ENCODE measurements around the gene SLC25A30. TPM values are rescaled to one million over a fixed set of nuclear protein-coding genes. Genes with fewer than 3 reads are reported as not detected.
A peak's percentile ranks its signal among the peaks of the same experiment; 100 is the strongest.

SLC25A30 gene
- total and polyA plus RNA-seq, 4 donors = 12.3 to 31.9 (median 21.8) TPM

DNA sequence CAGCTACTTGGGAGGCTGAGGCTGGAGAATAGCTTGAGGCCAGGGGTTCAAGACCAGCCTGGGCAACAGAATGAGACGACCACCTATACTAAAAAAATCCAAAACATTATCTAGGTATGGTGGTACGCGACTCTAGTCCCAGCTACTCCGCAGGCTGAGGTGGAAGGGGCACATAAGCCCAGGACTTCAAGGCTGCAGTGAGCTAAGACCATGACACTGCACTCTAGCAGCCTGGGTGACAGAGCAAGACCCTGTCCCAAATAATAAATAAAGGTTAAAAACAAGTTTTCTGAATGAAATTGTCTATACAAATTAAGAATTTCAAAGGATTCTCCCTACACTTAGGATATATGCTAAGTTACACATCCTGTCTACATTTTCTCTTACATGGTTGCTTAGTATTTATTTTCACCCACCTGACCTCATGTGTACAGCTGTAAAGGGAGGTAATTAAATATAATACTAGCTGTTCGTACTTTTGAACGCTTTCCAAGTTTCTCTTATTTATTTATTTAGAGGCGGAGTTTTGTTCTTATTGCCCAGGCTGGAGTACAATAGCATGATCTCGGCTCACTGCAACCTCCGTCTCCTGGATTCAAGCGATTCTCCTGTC lies 1.6 kb downstream of the SLC25A30 start:
- no peak for DNase-seq
- Histone ChIP-seq H3K36me3 (ENCODE audit: control insufficient read depth in 1 of 2, insufficient read depth in 2 of 2, low read length in 1 of 2) (no peaks in the 10 kb centered on the region), H3K27ac (ENCODE audit: low read depth in 1 of 2, low read length in 2 of 2) (no peak overlapping the region), H3K9me3 (ENCODE audit: control insufficient read depth, low read length) (no peaks in the 10 kb centered on the region), H3K27me3 (ENCODE audit: control insufficient read depth in 1 of 2, insufficient read depth in 2 of 2, low read length in 1 of 2) (no peaks in the 10 kb centered on the region), H3K4me3 (ENCODE audit: low read length in 2 of 2) (peak overlapping the region in 1 of 2 donors; percentile 71), H3K4me1 (ENCODE audit: control insufficient read depth in 1 of 2, insufficient read depth in 2 of 2, low read length in 2 of 2) (no peaks in the 10 kb centered on the region)
- WGBS, 2 donors = 45 to 52% methylated on average over 10 of the region's 10 CpGs
- no peak for ATAC-seq (ENCODE audit: low FRiP score)
- intact Hi-C loops (cut with DNase I) = loop anchor here in 1 of 2 donors (5.0 kb wide), 1 partner anchor 46 kb away; the partner anchor contains the start of gene COG3

DNA sequence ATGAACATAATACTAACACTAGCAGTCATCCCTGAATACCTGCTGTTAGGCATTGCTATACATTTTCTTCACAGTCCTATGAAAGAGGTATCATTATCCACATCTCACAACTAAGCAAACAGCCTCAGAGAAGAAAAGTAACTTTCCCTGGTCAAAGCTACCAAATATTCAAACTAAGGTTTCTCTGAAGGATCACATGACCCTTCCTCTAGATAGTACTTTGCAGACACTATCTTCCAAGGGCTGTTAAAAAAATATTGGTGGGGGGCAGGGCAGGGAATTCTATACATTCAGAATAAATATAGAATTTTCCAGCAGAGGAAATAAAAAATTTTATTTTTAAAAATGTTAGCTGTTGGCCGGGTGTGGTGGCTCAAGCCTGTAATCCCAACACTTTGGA lies 3.1 kb downstream of the SLC25A30 start:
- Histone ChIP-seq H3K4me3 (ENCODE audit: low read length in 2 of 2) (peak overlapping the region; percentile 41 to 52), H3K27me3 (ENCODE audit: control insufficient read depth in 1 of 2, insufficient read depth in 2 of 2, low read length in 1 of 2) (no peaks in the 10 kb centered on the region), H3K9me3 (ENCODE audit: control insufficient read depth, low read length) (no peaks in the 10 kb centered on the region), H3K4me1 (ENCODE audit: control insufficient read depth in 1 of 2, insufficient read depth in 2 of 2, low read length in 2 of 2) (no peaks in the 10 kb centered on the region), H3K36me3 (ENCODE audit: control insufficient read depth in 1 of 2, insufficient read depth in 2 of 2, low read length in 1 of 2) (no peaks in the 10 kb centered on the region), H3K27ac (ENCODE audit: low read depth in 1 of 2, low read length in 2 of 2) (no peak overlapping the region)
- intact Hi-C loops (cut with DNase I) = loop anchor here in 1 of 2 donors (5.0 kb wide), 1 partner anchor 47 kb away; the partner anchor contains the start of gene COG3
- 60 to 70% methylated on average over 1 of the region's 1 CpG for WGBS, 2 donors
- DNase-seq = no peak
- no peak for ATAC-seq (ENCODE audit: low FRiP score)

DNA sequence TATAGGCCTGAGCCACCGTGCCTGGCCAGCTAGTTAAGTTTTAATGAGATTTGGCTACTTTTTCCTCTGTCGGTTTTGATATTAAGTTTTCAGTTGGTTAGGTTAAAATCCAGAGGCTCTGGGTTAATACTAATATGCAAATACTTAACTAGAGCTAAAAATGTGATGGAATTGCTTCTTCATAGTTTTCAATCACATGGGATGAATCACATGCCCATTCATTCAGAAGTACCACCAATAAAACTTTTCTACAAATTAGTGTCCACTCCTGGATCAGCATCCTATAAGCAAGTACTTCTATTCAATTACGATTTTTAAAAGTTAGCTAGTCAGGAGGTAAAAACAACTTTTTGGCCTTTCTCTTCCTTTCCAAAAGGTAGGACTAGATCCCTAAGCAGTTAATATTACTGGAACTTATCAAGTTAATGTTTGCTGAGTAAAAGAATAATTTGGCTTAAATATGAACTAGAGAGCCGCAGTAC lies 4.3 kb downstream of the SLC25A30 start:
- 65 to 69% methylated on average over 4 of the region's 4 CpGs for WGBS, 2 donors
- ATAC-seq (ENCODE audit: low FRiP score) = no peak
- no peaks in the 10 kb centered on the region for H3K4me1 ChIP-seq (ENCODE audit: control insufficient read depth in 1 of 2, insufficient read depth in 2 of 2, low read length in 2 of 2)

DNA sequence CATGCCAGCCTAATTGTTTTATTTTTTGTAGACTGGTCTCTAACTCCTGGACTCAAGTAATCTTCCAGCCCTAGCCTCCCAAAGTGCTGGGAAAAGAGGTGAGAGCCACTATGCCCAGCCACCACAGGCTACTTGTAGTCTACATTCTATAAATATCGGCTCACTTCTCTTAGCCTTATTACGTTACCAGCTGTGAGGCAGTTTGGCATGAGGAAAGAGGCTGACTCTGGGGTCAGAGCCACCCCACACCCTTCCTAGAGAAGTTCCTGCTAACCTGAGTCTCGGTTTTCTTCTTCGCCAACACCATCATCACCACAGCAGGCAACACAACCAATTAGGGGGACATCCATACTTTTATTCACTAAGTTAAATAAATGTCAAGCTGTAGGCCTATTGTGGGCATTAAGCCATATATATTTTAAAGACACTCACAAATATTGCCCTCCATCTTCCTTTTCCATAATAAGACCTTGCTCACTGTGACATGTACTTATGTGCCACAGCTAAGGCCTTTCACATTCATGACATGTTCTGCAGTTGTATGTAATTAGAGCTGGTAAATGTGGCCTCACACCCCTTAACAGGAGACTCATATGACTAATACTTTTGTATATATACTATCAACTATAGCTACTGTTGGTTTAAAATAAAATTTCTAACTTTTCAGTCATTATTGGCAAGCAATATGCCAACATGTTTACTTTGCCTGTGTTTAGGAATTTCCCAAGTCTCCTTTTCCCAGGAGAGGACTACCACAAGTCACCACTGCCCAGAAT lies 5.7 kb downstream of the SLC25A30 start:
- H3K4me3 ChIP-seq (ENCODE audit: low read length in 2 of 2) = no peak overlapping the region
- no peak overlapping the region for H3K27ac ChIP-seq (ENCODE audit: low read depth in 1 of 2, low read length in 2 of 2)
- DNase-seq (no peak), ATAC-seq (ENCODE audit: low FRiP score) (no peak)
- intact Hi-C loops (cut with DNase I) = no loop called here
- no peaks in the 10 kb centered on the region for H3K9me3 ChIP-seq (ENCODE audit: control insufficient read depth, low read length)
- no peaks in the 10 kb centered on the region for H3K4me1 ChIP-seq (ENCODE audit: control insufficient read depth in 1 of 2, insufficient read depth in 2 of 2, low read length in 2 of 2)
- H3K36me3 ChIP-seq (ENCODE audit: control insufficient read depth in 1 of 2, insufficient read depth in 2 of 2, low read length in 1 of 2) = peaks cover under 1 to 2% of the 10 kb centered on the region in 2 donors
- 72 to 82% methylated on average over 4 of the region's 4 CpGs for WGBS, 2 donors
- no peaks in the 10 kb centered on the region for H3K27me3 ChIP-seq (ENCODE audit: control insufficient read depth in 1 of 2, insufficient read depth in 2 of 2, low read length in 1 of 2)

More for the DNA sequence above, 4.3 kb downstream of the SLC25A30 start:
- no peak for DNase-seq
- H3K36me3 ChIP-seq (ENCODE audit: control insufficient read depth in 1 of 2, insufficient read depth in 2 of 2, low read length in 1 of 2) = no peaks in the 10 kb centered on the region
- intact Hi-C loops (cut with DNase I) = no loop called here
- no peak overlapping the region for H3K4me3 ChIP-seq (ENCODE audit: low read length in 2 of 2)
- H3K9me3 ChIP-seq (ENCODE audit: control insufficient read depth, low read length) = no peaks in the 10 kb centered on the region
- H3K27me3 ChIP-seq (ENCODE audit: control insufficient read depth in 1 of 2, insufficient read depth in 2 of 2, low read length in 1 of 2) = no peaks in the 10 kb centered on the region
- no peak overlapping the region for H3K27ac ChIP-seq (ENCODE audit: low read depth in 1 of 2, low read length in 2 of 2)

DNA sequence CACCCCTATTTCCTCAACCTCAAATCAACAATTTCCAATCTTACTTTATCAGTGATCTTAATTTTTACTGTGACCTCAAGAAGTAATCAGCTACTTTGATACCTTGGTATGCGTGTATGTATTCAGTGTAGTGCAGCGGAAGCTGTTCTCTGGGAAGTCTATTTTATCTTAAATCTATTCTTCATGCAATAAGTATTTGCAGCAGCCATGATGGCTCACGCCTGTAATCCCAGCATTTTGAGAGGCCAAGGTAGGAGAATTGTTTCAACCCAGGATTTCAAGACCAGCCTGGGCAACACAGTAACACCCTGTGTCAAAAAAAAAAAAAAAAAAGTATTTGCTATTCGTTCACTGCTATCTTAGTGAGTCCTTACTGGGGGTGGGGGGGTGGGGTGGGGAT lies 6.5 kb downstream of the SLC25A30 start:
- DNase-seq = no peak
- WGBS, 2 donors = 92 to 93% methylated on average over 4 of the region's 4 CpGs
- Histone ChIP-seq H3K27ac (ENCODE audit: low read depth in 1 of 2, low read length in 2 of 2) (no peak overlapping the region), H3K4me3 (ENCODE audit: low read length in 2 of 2) (no peak overlapping the region), H3K4me1 (ENCODE audit: control insufficient read depth in 1 of 2, insufficient read depth in 2 of 2, low read length in 2 of 2) (no peaks in the 10 kb centered on the region), H3K9me3 (ENCODE audit: control insufficient read depth, low read length) (no peaks in the 10 kb centered on the region), H3K27me3 (ENCODE audit: control insufficient read depth in 1 of 2, insufficient read depth in 2 of 2, low read length in 1 of 2) (no peaks in the 10 kb centered on the region), H3K36me3 (ENCODE audit: control insufficient read depth in 1 of 2, insufficient read depth in 2 of 2, low read length in 1 of 2) (peaks cover 2 to 3% of the 10 kb centered on the region in 2 donors)
- intact Hi-C loops (cut with DNase I) = no loop called here
- ATAC-seq (ENCODE audit: low FRiP score) = no peak

DNA sequence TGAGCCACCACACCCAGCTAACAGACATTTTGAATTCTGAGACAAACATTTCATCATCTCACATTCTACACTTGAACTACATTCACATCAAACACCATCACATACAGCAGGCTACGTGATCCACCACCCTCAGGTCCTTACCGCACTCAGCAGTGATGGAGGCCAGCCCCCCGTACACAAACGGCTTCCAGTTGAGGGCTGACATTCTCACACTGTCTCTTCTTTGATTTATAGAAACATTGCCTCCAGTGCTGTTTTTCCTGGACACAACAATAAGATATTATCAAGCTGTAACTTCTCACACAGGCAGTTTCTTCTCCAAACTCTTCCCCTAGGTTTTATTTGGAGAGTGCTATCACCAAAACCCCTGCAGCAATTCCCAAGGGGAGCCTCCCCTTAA lies 7.0 kb downstream of the SLC25A30 start:
- 74% methylated on average over 4 of the region's 4 CpGs for WGBS, 2 donors
- Histone ChIP-seq H3K36me3 (ENCODE audit: control insufficient read depth in 1 of 2, insufficient read depth in 2 of 2, low read length in 1 of 2) (peaks cover 2 to 3% of the 10 kb centered on the region in 2 donors), H3K9me3 (ENCODE audit: control insufficient read depth, low read length) (no peaks in the 10 kb centered on the region), H3K27me3 (ENCODE audit: control insufficient read depth in 1 of 2, insufficient read depth in 2 of 2, low read length in 1 of 2) (no peaks in the 10 kb centered on the region), H3K4me3 (ENCODE audit: low read length in 2 of 2) (no peak overlapping the region), H3K4me1 (ENCODE audit: control insufficient read depth in 1 of 2, insufficient read depth in 2 of 2, low read length in 2 of 2) (no peaks in the 10 kb centered on the region), H3K27ac (ENCODE audit: low read depth in 1 of 2, low read length in 2 of 2) (no peak overlapping the region)
- DNase-seq (no peak), ATAC-seq (ENCODE audit: low FRiP score) (no peak)
- intact Hi-C loops (cut with DNase I) = no loop called here

DNA sequence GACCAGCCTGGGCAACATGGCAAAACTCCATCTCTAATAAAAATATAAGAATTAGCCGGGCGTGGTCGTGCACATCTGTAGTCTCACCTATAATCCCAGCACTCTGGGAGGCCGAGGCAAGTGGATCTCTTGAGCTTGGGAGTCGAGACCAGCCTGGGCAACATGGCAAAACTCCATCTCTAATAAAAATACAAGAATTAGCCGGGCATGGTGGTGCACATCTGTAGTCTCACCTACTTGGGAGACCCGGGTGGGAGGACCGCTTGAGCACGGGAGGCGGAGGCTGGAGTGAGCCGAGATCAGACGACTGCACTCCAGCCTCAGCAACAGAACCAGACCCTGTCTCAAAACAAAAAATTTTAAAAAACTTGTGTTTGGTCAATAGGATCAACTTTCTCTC lies 7.7 kb downstream of the SLC25A30 start:
- no peaks in the 10 kb centered on the region for H3K27me3 ChIP-seq (ENCODE audit: control insufficient read depth in 1 of 2, insufficient read depth in 2 of 2, low read length in 1 of 2)
- H3K4me3 ChIP-seq (ENCODE audit: low read length in 2 of 2) = no peak overlapping the region
- no peaks in the 10 kb centered on the region for H3K9me3 ChIP-seq (ENCODE audit: control insufficient read depth, low read length)
- no peak overlapping the region for H3K27ac ChIP-seq (ENCODE audit: low read depth in 1 of 2, low read length in 2 of 2)
- intact Hi-C loops (cut with DNase I) = no loop called here
- H3K36me3 ChIP-seq (ENCODE audit: control insufficient read depth in 1 of 2, insufficient read depth in 2 of 2, low read length in 1 of 2) = peaks cover 3 to 4% of the 10 kb centered on the region in 2 donors
- DNase-seq (no peak), ATAC-seq (ENCODE audit: low FRiP score) (no peak)
- no peaks in the 10 kb centered on the region for H3K4me1 ChIP-seq (ENCODE audit: control insufficient read depth in 1 of 2, insufficient read depth in 2 of 2, low read length in 2 of 2)
- WGBS, 2 donors = 94 to 96% methylated on average over 12 of the region's 12 CpGs

DNA sequence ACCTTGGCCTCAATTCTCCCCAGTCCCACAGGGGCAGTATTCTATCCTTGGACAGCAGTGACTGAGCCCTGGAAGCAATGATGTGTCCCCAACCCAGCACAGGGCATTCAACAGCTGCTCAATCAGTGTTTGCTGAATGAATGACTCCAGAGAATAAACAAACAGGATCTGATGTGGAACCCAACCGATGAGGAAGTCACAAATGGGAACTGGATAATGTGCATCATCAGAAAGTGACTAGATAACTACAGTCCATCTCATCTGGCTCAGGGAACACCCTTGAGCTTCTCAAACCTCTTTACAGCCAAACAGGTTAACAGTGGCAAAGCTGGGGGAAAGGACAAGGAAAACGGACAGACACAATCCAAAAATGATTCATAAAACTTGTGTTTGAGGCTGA lies 8.2 kb downstream of the SLC25A30 start:
- DNase-seq = no peak
- WGBS, 2 donors = 77 to 79% methylated on average over 2 of the region's 2 CpGs
- H3K4me3 ChIP-seq (ENCODE audit: low read length in 2 of 2) = no peak overlapping the region
- intact Hi-C loops (cut with DNase I) = no loop called here
- no peaks in the 10 kb centered on the region for H3K27me3 ChIP-seq (ENCODE audit: control insufficient read depth in 1 of 2, insufficient read depth in 2 of 2, low read length in 1 of 2)
- ATAC-seq (ENCODE audit: low FRiP score) = no peak
- H3K4me1 ChIP-seq (ENCODE audit: control insufficient read depth in 1 of 2, insufficient read depth in 2 of 2, low read length in 2 of 2) = no peaks in the 10 kb centered on the region
- peaks cover 3 to 4% of the 10 kb centered on the region in 2 donors for H3K36me3 ChIP-seq (ENCODE audit: control insufficient read depth in 1 of 2, insufficient read depth in 2 of 2, low read length in 1 of 2)
- H3K27ac ChIP-seq (ENCODE audit: low read depth in 1 of 2, low read length in 2 of 2) = no peak overlapping the region
- H3K9me3 ChIP-seq (ENCODE audit: control insufficient read depth, low read length) = no peaks in the 10 kb centered on the region

DNA sequence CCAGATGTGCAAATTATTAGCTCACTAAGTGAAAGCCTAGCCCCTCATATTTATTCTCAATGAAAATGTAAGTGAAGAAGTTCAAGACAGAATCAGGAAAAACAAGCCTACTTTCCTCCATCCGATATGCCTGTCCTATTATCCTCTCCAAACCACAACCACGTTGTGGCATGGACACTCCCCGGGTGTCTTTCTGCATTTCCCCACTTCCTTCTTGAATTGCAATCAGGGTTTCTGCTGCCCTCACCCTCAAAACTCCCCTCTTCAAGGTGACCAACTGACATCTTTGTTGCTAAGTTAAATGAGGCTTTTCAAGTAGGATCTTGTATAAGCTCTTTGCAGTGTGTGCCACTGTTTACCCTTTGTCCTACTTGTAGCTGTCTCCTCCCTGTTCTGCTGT lies 11.8 kb downstream of the SLC25A30 start:
- H3K9me3 ChIP-seq (ENCODE audit: control insufficient read depth, low read length) = no peaks in the 10 kb centered on the region
- no peak for DNase-seq
- peaks cover 3 to 4% of the 10 kb centered on the region in 2 donors for H3K36me3 ChIP-seq (ENCODE audit: control insufficient read depth in 1 of 2, insufficient read depth in 2 of 2, low read length in 1 of 2)
- no peak for ATAC-seq (ENCODE audit: low FRiP score)
- H3K27ac ChIP-seq (ENCODE audit: low read depth in 1 of 2, low read length in 2 of 2) = no peak overlapping the region
- H3K4me1 ChIP-seq (ENCODE audit: control insufficient read depth in 1 of 2, insufficient read depth in 2 of 2, low read length in 2 of 2) = no peaks in the 10 kb centered on the region
- intact Hi-C loops (cut with DNase I) = no loop called here
- H3K4me3 ChIP-seq (ENCODE audit: low read length in 2 of 2) = no peak overlapping the region
- H3K27me3 ChIP-seq (ENCODE audit: control insufficient read depth in 1 of 2, insufficient read depth in 2 of 2, low read length in 1 of 2) = no peaks in the 10 kb centered on the region
- WGBS, 2 donors = 84 to 88% methylated on average over 3 of the region's 3 CpGs
